Activated B cell treated with CpG ODN at 0.5 μM for 24 hours (primary cell): ENCODE measurements around the gene SLC25A6. TPM values are rescaled to one million over a fixed set of nuclear protein-coding genes. Genes with fewer than 3 reads are reported as not detected.

Experiments used
- ATAC-seq: fragments of 200-7000 bp; cut with Tn5 transposase; one replicate; pipeline ENCODE4 v1.10.0; 2021; ENCODE audit warnings: low read depth, mild to moderate bottlenecking, moderate library complexity
- CTCF ChIA-PET: fragments of 350-600 bp; sonication (Branson Sonifier 250); formaldehyde crosslinking; loops from one replicate; lab custom pipeline; 2021; ENCODE audit warnings: antibody characterized with exemption; lab: Charles Lee
- POLR2A ChIA-PET: fragments of 350-600 bp; sonication (Branson Sonifier 250); formaldehyde crosslinking; loops from one replicate; lab custom pipeline; 2021; ENCODE audit warnings: antibody characterized with exemption; lab: Charles Lee
- DNase-seq: peaks from one replicate; pipeline ENCODE4 v3.0.0; 2022
- H3K27ac Mint-ChIP-seq: one replicate; pipeline ENCODE4 v1.8.0; 2020; ENCODE audit warnings: mixed read lengths
- H3K27me3 Mint-ChIP-seq: one replicate; pipeline ENCODE4 v1.8.0; 2021; ENCODE audit warnings: mixed read lengths
- H3K36me3 Mint-ChIP-seq: one replicate; pipeline ENCODE4 v1.8.0; 2021; ENCODE audit warnings: low read depth, mixed read lengths
- H3K4me1 Mint-ChIP-seq: one replicate; pipeline ENCODE4 v1.8.0; 2021; ENCODE audit warnings: mixed read lengths
- H3K4me3 Mint-ChIP-seq: one replicate; pipeline ENCODE4 v1.8.0; 2020; ENCODE audit warnings: mild to moderate bottlenecking, mixed read lengths
- H3K9me3 Mint-ChIP-seq: one replicate; pipeline ENCODE4 v1.8.0; 2020; ENCODE audit warnings: mixed read lengths
- CTCF ChIP-seq: fragments of 200-600 bp; IDR thresholded peaks from one replicate; pipeline ENCODE4 v1.8.0; 2022; ENCODE audit warnings: antibody characterized with exemption, mild to moderate bottlenecking
- intact Hi-C: fragments of 100-400 bp; cut with micrococcal nuclease; formaldehyde crosslinking; loops from one replicate; pipeline ENCODE4 v1.15.1; 2024
- total RNA-seq: library from RNA; stranded (reverse); gene quantifications from 2 replicates; pipeline ENCODE4 v1.2.3, GENCODE V29; 2022

Gene SLC25A6
- total RNA-seq, 1 donor from 2014 or later = 436 TPM

DNA sequence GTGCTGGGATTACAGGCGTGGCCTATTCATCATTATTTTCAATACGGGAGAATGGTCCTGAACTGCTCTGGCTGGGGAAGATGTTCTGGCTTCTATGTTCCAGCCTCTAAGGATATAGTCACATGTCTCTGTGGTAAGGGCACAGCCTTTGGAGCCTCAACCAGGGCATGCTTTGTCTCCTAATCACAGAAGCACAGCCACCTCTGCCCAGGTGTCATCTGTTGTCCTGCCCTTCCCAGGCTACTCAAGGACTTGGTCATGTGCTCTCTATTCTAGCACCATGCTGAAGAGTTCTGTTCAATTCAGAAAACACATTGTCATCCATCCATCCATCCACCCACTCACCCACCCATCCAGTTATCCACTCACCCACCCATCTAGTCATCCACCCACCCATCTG, 31.3 kb upstream of the SLC25A6 start:
- POLR2A ChIA-PET = no interaction called here
- ATAC-seq (no peak), DNase-seq (no peak)
- H3K4me1 Mint-ChIP-seq = no peaks in the 10 kb centered on the region
- no peak for TF ChIP-seq CTCF
- H3K9me3 Mint-ChIP-seq = peaks cover 6% of the 10 kb centered on the region
- H3K4me3 Mint-ChIP-seq = no peak overlapping the region
- peaks cover 66% of the 10 kb centered on the region for H3K36me3 Mint-ChIP-seq
- H3K27ac Mint-ChIP-seq = no peak overlapping the region
- intact Hi-C loops = no loop called here
- CTCF ChIA-PET = no interaction called here
- H3K27me3 Mint-ChIP-seq = no peaks in the 10 kb centered on the region

GRCh38 chrX:1422135-1422465, 30.2 kb upstream of the SLC25A6 start:
- no peaks in the 10 kb centered on the region for H3K4me1 Mint-ChIP-seq
- CTCF ChIA-PET = no interaction called here
- no peaks in the 10 kb centered on the region for H3K27me3 Mint-ChIP-seq
- DNase-seq (no peak), ATAC-seq (no peak)
- H3K27ac Mint-ChIP-seq = no peak overlapping the region
- TF ChIP-seq CTCF = no peak
- H3K36me3 Mint-ChIP-seq = peaks cover 62% of the 10 kb centered on the region
- POLR2A ChIA-PET = no interaction called here
- no peak overlapping the region for H3K4me3 Mint-ChIP-seq
- intact Hi-C loops = no loop called here
- peaks cover 6% of the 10 kb centered on the region for H3K9me3 Mint-ChIP-seq

DNA sequence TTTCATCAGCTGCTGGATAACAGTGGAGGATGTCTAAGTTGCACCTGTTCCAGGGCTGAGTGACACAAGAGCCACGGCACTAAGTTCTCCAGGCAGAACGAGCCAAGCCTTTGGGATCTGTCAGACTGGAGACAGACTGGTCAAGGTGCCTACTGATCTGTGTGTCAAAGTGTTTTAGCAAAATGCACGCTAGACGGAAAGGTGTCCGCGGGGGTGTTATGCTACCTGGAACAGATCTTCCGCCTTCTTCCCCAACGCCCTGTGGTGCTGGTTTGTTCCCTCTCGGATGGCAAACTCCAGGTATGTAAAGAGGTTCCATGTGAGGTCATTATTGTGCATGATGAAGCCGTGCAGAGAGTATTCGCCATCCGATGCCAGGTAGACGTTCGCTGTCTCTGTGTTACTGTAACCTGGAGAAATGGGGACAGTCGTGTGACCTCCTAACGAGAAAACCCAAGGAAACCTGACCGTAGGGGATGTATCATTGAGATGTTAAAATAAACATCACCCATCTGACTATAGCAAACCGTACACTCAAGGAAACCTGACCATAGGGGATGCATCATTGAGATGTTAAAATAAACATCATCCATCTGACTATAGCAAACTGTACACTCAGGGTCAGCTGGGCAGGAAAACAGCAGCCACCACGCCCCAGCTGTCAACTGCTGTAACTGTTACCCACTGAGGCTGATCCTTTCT, 29.7 kb upstream of the SLC25A6 start:
- H3K4me3 Mint-ChIP-seq = no peak overlapping the region
- peaks cover 57% of the 10 kb centered on the region for H3K36me3 Mint-ChIP-seq
- no peaks in the 10 kb centered on the region for H3K4me1 Mint-ChIP-seq
- POLR2A ChIA-PET = no interaction called here
- H3K27me3 Mint-ChIP-seq = no peaks in the 10 kb centered on the region
- ATAC-seq (no peak), DNase-seq (no peak)
- H3K9me3 Mint-ChIP-seq = peaks cover 6% of the 10 kb centered on the region
- no peak for TF ChIP-seq CTCF
- CTCF ChIA-PET = no interaction called here
- no peak overlapping the region for H3K27ac Mint-ChIP-seq
- intact Hi-C loops = no loop called here

GRCh38 chrX:1420371-1420770, 28.5 kb upstream of the SLC25A6 start:
- DNase-seq (no peak), ATAC-seq (no peak)
- ChIA-PET CTCF (no interaction called here), POLR2A (no interaction called here)
- H3K4me3 Mint-ChIP-seq = no peak overlapping the region
- H3K4me1 Mint-ChIP-seq = no peaks in the 10 kb centered on the region
- intact Hi-C loops = no loop called here
- peaks cover 6% of the 10 kb centered on the region for H3K9me3 Mint-ChIP-seq
- H3K27ac Mint-ChIP-seq = no peak overlapping the region
- peaks cover 48% of the 10 kb centered on the region for H3K36me3 Mint-ChIP-seq
- no peaks in the 10 kb centered on the region for H3K27me3 Mint-ChIP-seq
- no peak for TF ChIP-seq CTCF

GRCh38 chrX:1419545-1420355, 27.8 kb upstream of the SLC25A6 start:
- Mint-ChIP-seq H3K4me1 (no peaks in the 10 kb centered on the region), H3K27ac (no peak overlapping the region), H3K27me3 (no peaks in the 10 kb centered on the region), H3K9me3 (peaks cover 6% of the 10 kb centered on the region), H3K36me3 (peaks cover 45% of the 10 kb centered on the region), H3K4me3 (no peak overlapping the region)
- TF ChIP-seq CTCF = no peak
- DNase-seq = no peak
- CTCF ChIA-PET = no interaction called here
- intact Hi-C loops = no loop called here
- ATAC-seq = no peak
- POLR2A ChIA-PET = no interaction called here
